ENCODE measurements around the gene GRK4.

DNA sequence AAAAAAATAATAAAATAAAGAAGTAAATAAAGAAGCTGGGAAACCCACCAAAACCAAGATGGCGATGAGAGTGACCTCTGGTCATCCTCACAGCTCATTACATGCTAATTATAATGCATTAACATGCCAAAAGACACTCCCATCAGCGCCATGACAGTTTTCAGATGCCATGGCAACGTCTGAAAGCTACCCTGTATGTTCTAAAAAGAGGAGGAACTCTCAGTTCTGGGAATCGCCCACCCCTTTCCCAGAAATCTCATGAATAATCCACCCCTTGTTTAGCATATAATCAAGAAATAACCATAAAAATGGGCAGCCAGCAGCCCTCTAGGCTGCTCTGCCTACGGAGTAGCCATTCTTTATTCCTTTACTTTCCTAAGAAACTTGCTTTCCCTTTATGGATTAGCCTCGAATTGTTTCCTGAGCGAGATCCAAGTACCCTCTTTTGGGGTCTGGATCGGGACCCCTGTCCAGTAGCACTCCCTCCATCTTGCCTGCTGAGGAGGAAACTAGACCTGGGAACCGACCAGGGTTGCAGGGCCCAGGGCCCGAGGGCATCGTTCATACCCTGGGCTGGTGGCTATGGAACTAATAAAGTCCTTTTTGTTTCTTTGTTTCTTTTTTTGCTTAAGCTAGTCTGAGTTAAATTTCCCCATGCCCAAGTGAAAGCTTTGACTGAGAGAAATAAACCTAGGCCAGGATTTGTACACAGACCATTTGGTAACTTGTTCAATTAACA lies 80.1 kb downstream of the GRK4 start:
- TF ChIP-seq, protein P1, sequence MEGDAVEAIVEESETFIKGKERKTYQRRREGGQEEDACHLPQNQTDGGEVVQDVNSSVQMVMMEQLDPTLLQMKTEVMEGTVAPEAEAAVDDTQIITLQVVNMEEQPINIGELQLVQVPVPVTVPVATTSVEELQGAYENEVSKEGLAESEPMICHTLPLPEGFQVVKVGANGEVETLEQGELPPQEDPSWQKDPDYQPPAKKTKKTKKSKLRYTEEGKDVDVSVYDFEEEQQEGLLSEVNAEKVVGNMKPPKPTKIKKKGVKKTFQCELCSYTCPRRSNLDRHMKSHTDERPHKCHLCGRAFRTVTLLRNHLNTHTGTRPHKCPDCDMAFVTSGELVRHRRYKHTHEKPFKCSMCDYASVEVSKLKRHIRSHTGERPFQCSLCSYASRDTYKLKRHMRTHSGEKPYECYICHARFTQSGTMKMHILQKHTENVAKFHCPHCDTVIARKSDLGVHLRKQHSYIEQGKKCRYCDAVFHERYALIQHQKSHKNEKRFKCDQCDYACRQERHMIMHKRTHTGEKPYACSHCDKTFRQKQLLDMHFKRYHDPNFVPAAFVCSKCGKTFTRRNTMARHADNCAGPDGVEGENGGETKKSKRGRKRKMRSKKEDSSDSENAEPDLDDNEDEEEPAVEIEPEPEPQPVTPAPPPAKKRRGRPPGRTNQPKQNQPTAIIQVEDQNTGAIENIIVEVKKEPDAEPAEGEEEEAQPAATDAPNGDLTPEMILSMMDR (IDR thresholded peaks at IDR 0.05), result no peak
- no peak for TF ChIP-seq POLR2A (IDR thresholded peaks at IDR 0.05)

Measured in heart left ventricle (tissue), 13 donors.